HepG2 (cell line): Measurements from ENCODE around the gene ATN1. TPM values are rescaled to one million over a fixed set of nuclear protein-coding genes. Genes with fewer than 3 reads are reported as not detected.

ENCODE experiments used
- ATAC-seq: fragments of 200-7000 bp; cut with Tn5 transposase; 3 replicates; pipeline ENCODE4 v1.9.1; 2020; ENCODE audit warnings: mild to moderate bottlenecking, moderate library complexity
- BruUV-seq: library from RNA; stranded (reverse); fragments of 400-500 nt; replicated peaks from 2 replicates; lab custom pipeline; 2021; lab: Mats Ljungman, UMichigan
- CTCF ChIA-PET: fragments of 300-600 bp; formaldehyde crosslinking; extraction: SDS; loops from one replicate; lab custom pipeline; 2021; ENCODE audit warnings: low total read pairs, inconsistent platforms, low intra/inter-chr PET ratio; lab: Yijun Ruan, JAX
- POLR2A ChIA-PET: fragments of 350-600 bp; sonication (Branson Sonifier 250); formaldehyde crosslinking; loops from one replicate; lab custom pipeline; 2020; ENCODE audit warnings: antibody characterized with exemption, inconsistent platforms; lab: Yijun Ruan, JAX
- DNase-seq: peaks from one replicate; pipeline ENCODE4 v3.0.0-alpha.2; 2015; ENCODE audit warnings: low spot score
- FAIRE-seq: peaks from 3 replicates; lab custom pipeline; 2011; peaks lifted over from hg19 to GRCh38; lab: Jason Lieb, UNC
- H2AFZ ChIP-seq: one replicate; pipeline ENCODE4 v1.6.1; 2011; ENCODE audit warnings: low read length, inconsistent platforms
- H3K27ac ChIP-seq: fragments of 300-600 bp; 3 replicates; pipeline ENCODE4 v1.8.0; 2011; ENCODE audit warnings: mixed run types, mild to moderate bottlenecking, mixed read lengths, low read length, inconsistent platforms; ENCODE audit not compliant: insufficient read depth; ENCODE audit errors: extremely low read length
- H3K27me3 ChIP-seq, 2 experiments: fragments of 200-600 bp in 1 of 2; 2 replicates in 1 of 2; 3 replicates in 1 of 2; pipeline versions ENCODE4 v1.6.0 to v1.8.0; 2011; ENCODE audit warnings: low read length in 2 of 2, mild to moderate bottlenecking in 2 of 2, moderate library complexity in 2 of 2, inconsistent platforms in 1 of 2; ENCODE audit not compliant: insufficient read depth in 2 of 2, control insufficient read depth in 1 of 2
- H3K36me3 ChIP-seq, 2 experiments: fragments of 200-600 bp in 1 of 2; replicated peaks in 1 of 2; 2 replicates in 1 of 2; 3 replicates in 1 of 2; pipeline versions ENCODE4 v1.5.1 to v1.8.0; 2011; ENCODE audit warnings: low read length in 2 of 2, inconsistent platforms in 1 of 2; ENCODE audit not compliant: insufficient read depth in 2 of 2, control insufficient read depth in 1 of 2
- H3K4me1 ChIP-seq: 2 replicates; pipeline ENCODE4 v1.5.1; 2012; ENCODE audit warnings: low read length, inconsistent platforms; ENCODE audit not compliant: insufficient read depth
- H3K4me2 ChIP-seq: 2 replicates; pipeline ENCODE4 v1.6.0; 2011; ENCODE audit warnings: low read depth, low read length, inconsistent platforms
- H3K4me3 ChIP-seq, 3 experiments: fragments of 200-600 bp in 1 of 3; sonication (generic), shearing (Covaris generic) in 1 of 3; replicated peaks in 1 of 3; 2 replicates each; pipeline ENCODE4 v1.5.1; 2011 to 2016; ENCODE audit warnings: low read length in 3 of 3, inconsistent platforms in 2 of 3, low read depth in 2 of 3, mild to moderate bottlenecking in 2 of 3, control low read depth in 1 of 3, mixed read lengths in 1 of 3; ENCODE audit not compliant: insufficient read depth in 1 of 3
- H3K79me2 ChIP-seq: one replicate; pipeline ENCODE4 v1.6.1; 2011; ENCODE audit warnings: low read length, inconsistent platforms; ENCODE audit not compliant: insufficient read depth
- H3K9ac ChIP-seq: 2 replicates; pipeline ENCODE4 v1.6.0; 2011; ENCODE audit warnings: mild to moderate bottlenecking, low read depth, low read length, inconsistent platforms; ENCODE audit not compliant: insufficient read depth
- H3K9me3 ChIP-seq: 2 replicates; pipeline ENCODE4 v1.5.1; 2012; ENCODE audit warnings: mild to moderate bottlenecking, low read length
- H4K20me1 ChIP-seq: 2 replicates; pipeline ENCODE4 v1.6.0; 2011; ENCODE audit warnings: inconsistent platforms, mild to moderate bottlenecking, low read length, moderate library complexity; ENCODE audit not compliant: insufficient read depth
- KDM5B ChIP-seq: sonication (generic); formaldehyde crosslinking; IDR thresholded peaks from 2 replicates; pipeline ENCODE4 v1.4.0; 2020; ENCODE audit warnings: missing genetic modification reagents, mild to moderate bottlenecking, borderline replicate concordance
- POLR2A ChIP-seq, 2 experiments: IDR thresholded peaks; 2 replicates each; pipeline ENCODE4 v1.6.1; 2011; ENCODE audit warnings: low read depth in 2 of 2, low read length in 2 of 2, mild to moderate bottlenecking in 1 of 2, moderate library complexity in 1 of 2; ENCODE audit not compliant: insufficient read depth in 1 of 2
- ZBTB21 ChIP-seq: sonication (generic); formaldehyde crosslinking; IDR thresholded peaks from 2 replicates; pipeline ENCODE4 v1.4.0; 2020; ENCODE audit warnings: missing genetic modification reagents
- ZNF775 ChIP-seq: sonication (generic); formaldehyde crosslinking; IDR thresholded peaks from 2 replicates; pipeline ENCODE4 v1.4.0; 2020; ENCODE audit warnings: missing genetic modification reagents, mild to moderate bottlenecking, moderate library complexity, borderline replicate concordance
- ZNF776 ChIP-seq: sonication (generic); formaldehyde crosslinking; IDR thresholded peaks from 2 replicates; pipeline ENCODE4 v1.4.0; 2020; ENCODE audit warnings: mild to moderate bottlenecking, missing genetic modification reagents
- WGBS: methylation state at CpG from one replicate; pipeline ENCODE4 v1.1.6; 2017; ENCODE audit warnings: low lambda C conversion rate; 5-methylcytosine and 5-hydroxymethylcytosine counted together
- in situ Hi-C: cut with HindIII; loops from 2 replicates; pipeline ENCODE4 v1.10.0; 2017; ENCODE audit warnings: low pct_unique_long_range_greater_than_20kb; ENCODE audit not compliant: extremely low pct_ligation_motif_present
- intact Hi-C: fragments of 100-400 bp; cut with micrococcal nuclease; formaldehyde crosslinking; loops from one replicate; pipeline ENCODE4 v1.10.0; 2022; ENCODE audit not compliant: unreplicated experiment
- polyA plus RNA-seq, 8 experiments: library from polyadenylated mRNA; depleted of rRNA in 3 of 8; stranded (reverse) in 7 of 8; unstranded in 1 of 8; fragments of >200 nt; fragmentation: Illumina TruSeq in 4 of 8; extraction: Trizol in 4 of 8; gene quantifications; 2 replicates each; pipeline versions ENCODE4 v1.2.1 to v1.2.3, GENCODE V29; 2011 to 2016; ENCODE audit warnings: low read depth in 4 of 8, missing spikeins in 1 of 8, mixed read lengths in 1 of 8; ENCODE audit not compliant: insufficient read depth in 1 of 8
- total RNA-seq, 5 experiments: library from RNA; depleted of rRNA; stranded (reverse); fragments of >200 nt; fragmentation: Illumina TruSeq; extraction: Trizol; gene quantifications; 2 replicates each; pipeline ENCODE4 v1.2.3, GENCODE V29; 2016; ENCODE audit warnings: low read depth in 1 of 5
- TF ChIP-seq, protein P1 (sequence below): sonication (generic); formaldehyde crosslinking; IDR thresholded peaks from 2 replicates; pipeline ENCODE4 v1.5.0; 2020; ENCODE audit warnings: mild to moderate bottlenecking, missing genetic modification reagents, borderline replicate concordance

ATN1 gene
- total and polyA plus RNA-seq, 2 of the 13 experiments (the other 11 are each of a cell fraction or from before 2014, with no cell fraction given) = 2.1 to 8.6 TPM

DNA sequence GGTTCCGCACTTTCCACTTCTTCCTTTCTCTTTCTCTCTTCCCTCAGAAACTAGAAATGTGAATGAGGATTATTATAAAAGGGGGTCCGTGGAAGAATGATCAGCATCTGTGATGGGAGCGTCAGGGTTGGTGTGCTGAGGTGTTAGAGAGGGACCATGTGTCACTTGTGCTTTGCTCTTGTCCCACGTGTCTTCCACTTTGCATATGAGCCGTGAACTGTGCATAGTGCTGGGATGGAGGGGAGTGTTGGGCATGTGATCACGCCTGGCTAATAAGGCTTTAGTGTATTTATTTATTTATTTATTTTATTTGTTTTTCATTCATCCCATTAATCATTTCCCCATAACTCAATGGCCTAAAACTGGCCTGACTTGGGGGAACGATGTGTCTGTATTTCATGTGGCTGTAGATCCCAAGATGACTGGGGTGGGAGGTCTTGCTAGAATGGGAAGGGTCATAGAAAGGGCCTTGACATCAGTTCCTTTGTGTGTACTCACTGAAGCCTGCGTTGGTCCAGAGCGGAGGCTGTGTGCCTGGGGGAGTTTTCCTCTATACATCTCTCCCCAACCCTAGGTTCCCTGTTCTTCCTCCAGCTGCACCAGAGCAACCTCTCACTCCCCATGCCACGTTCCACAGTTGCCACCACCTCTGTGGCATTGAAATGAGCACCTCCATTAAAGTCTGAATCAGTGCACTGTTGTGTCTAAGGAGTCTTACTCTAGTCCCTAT is 4.6 kb upstream of the ATN1 start:
- Histone ChIP-seq H4K20me1 (no peaks in the 10 kb centered on the region), H3K27ac (no peak overlapping the region), H3K27me3 (no peaks in the 10 kb centered on the region), H3K79me2 (no peaks in the 10 kb centered on the region), H3K4me2 (no peak overlapping the region), H3K9ac (no peak overlapping the region), H3K9me3 (no peaks in the 10 kb centered on the region), H3K4me1 (peaks cover 35% of the 10 kb centered on the region), H3K36me3 (peaks cover 0 to 20% of the 10 kb centered on the region in 2 experiments; a peak in 3 of 5 replicates), H2AFZ (no peak overlapping the region), H3K4me3 (no peak overlapping the region)
- DNase-seq (no peak), FAIRE-seq (no peak), ATAC-seq (no peak)
- intact Hi-C loops = no loop called here
- POLR2A ChIA-PET = interaction anchor here (3.1 kb wide), 1 partner anchor 54 kb away, joined by 24 read pairs; no protein-coding TSS in a partner anchor
- CTCF ChIA-PET = interaction anchor here (0.8 to 1.9 kb wide), 4 partner anchors 15 to 54 kb away, joined by 4 to 16 read pairs (median 7); partner anchors contain the start of gene C12orf57
- WGBS = 94% methylated on average over 10 of the region's 10 CpGs
- TSS peak; percentile 54 for BruUV-seq
- TF ChIP-seq POLR2A (IDR thresholded peaks at IDR 0.05; ENCODE audit: insufficient read depth in 1 of 2, low read depth in 2 of 2, low read length in 2 of 2) (0 out of 4 replicates have a peak, but pooled peaks of 1 of the 2 experiments have one; percentile 23), ZNF776 (no peak)
- in situ Hi-C loops = no loop called here

DNA sequence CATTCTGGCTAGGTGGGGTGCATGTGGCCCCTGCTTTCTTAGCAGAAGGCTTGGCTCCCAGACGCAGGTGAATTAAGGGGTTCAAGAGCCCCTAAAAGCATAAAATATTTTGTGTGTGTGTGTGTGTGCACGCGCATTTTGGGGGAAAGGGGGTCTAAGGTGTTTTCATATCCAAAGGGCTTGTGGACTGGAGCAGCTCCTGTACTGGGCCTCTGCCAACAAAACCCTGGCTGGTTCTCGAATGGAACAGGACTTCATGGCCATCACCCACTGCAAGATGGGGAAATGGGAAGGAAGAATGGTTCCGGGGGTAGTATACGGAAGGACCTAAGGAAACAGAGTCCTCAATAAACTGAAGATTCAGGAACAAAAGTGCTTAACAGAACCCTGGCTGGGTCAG is 3.9 kb upstream of the ATN1 start:
- no peak for FAIRE-seq
- Histone ChIP-seq H2AFZ (no peak overlapping the region), H3K4me3 (no peak overlapping the region), H3K27ac (no peak overlapping the region), H4K20me1 (no peaks in the 10 kb centered on the region), H3K9ac (no peak overlapping the region), H3K79me2 (peaks cover 4% of the 10 kb centered on the region), H3K9me3 (no peaks in the 10 kb centered on the region), H3K36me3 (peaks cover 0 to 20% of the 10 kb centered on the region in 2 experiments; a peak in 3 of 5 replicates), H3K4me2 (no peak overlapping the region), H3K27me3 (no peaks in the 10 kb centered on the region; a peak in 1 of 5 replicates), H3K4me1 (peaks cover 35% of the 10 kb centered on the region)
- ATAC-seq = no peak
- in situ Hi-C loops (no loop called here), intact Hi-C loops (loop anchor here (2.0 kb wide), 1 partner anchor 15 kb away; no protein-coding TSS in a partner anchor)
- POLR2A ChIA-PET = interaction anchor here (0.6 to 3.8 kb wide), 6 partner anchors 10 to 184 kb away, joined by 3 to 55 read pairs (median 16); partner anchors contain the start of genes C12orf57 and RNU7-1
- no TSS peak for BruUV-seq
- CTCF ChIA-PET = interaction anchor here (0.8 to 1.9 kb wide), 4 partner anchors 14 to 55 kb away, joined by 4 to 16 read pairs (median 7); partner anchors contain the start of gene C12orf57
- no peak for DNase-seq
- TF ChIP-seq, protein P1, sequence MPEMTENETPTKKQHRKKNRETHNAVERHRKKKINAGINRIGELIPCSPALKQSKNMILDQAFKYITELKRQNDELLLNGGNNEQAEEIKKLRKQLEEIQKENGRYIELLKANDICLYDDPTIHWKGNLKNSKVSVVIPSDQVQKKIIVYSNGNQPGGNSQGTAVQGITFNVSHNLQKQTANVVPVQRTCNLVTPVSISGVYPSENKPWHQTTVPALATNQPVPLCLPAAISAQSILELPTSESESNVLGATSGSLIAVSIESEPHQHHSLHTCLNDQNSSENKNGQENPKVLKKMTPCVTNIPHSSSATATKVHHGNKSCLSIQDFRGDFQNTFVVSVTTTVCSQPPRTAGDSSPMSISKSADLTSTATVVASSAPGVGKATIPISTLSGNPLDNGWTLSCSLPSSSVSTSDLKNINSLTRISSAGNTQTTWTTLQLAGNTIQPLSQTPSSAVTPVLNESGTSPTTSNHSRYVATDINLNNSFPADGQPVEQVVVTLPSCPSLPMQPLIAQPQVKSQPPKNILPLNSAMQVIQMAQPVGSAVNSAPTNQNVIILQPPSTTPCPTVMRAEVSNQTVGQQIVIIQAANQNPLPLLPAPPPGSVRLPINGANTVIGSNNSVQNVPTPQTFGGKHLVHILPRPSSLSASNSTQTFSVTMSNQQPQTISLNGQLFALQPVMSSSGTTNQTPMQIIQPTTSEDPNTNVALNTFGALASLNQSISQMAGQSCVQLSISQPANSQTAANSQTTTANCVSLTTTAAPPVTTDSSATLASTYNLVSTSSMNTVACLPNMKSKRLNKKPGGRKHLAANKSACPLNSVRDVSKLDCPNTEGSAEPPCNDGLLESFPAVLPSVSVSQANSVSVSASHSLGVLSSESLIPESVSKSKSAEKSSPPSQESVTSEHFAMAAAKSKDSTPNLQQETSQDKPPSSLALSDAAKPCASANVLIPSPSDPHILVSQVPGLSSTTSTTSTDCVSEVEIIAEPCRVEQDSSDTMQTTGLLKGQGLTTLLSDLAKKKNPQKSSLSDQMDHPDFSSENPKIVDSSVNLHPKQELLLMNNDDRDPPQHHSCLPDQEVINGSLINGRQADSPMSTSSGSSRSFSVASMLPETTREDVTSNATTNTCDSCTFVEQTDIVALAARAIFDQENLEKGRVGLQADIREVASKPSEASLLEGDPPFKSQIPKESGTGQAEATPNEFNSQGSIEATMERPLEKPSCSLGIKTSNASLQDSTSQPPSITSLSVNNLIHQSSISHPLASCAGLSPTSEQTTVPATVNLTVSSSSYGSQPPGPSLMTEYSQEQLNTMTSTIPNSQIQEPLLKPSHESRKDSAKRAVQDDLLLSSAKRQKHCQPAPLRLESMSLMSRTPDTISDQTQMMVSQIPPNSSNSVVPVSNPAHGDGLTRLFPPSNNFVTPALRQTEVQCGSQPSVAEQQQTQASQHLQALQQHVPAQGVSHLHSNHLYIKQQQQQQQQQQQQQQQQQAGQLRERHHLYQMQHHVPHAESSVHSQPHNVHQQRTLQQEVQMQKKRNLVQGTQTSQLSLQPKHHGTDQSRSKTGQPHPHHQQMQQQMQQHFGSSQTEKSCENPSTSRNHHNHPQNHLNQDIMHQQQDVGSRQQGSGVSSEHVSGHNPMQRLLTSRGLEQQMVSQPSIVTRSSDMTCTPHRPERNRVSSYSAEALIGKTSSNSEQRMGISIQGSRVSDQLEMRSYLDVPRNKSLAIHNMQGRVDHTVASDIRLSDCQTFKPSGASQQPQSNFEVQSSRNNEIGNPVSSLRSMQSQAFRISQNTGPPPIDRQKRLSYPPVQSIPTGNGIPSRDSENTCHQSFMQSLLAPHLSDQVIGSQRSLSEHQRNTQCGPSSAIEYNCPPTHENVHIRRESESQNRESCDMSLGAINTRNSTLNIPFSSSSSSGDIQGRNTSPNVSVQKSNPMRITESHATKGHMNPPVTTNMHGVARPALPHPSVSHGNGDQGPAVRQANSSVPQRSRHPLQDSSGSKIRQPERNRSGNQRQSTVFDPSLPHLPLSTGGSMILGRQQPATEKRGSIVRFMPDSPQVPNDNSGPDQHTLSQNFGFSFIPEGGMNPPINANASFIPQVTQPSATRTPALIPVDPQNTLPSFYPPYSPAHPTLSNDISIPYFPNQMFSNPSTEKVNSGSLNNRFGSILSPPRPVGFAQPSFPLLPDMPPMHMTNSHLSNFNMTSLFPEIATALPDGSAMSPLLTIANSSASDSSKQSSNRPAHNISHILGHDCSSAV (CRISPR knock-in tag) = no peak
- no peak for TF ChIP-seq ZBTB21 (CRISPR knock-in tag)
- peak; percentile 1; the same call in 1 of the 2 replicates for TF ChIP-seq KDM5B (CRISPR knock-in tag)
- no peak for TF ChIP-seq ZNF775 (CRISPR knock-in tag)
- WGBS = 92% methylated on average over 6 of the region's 6 CpGs
